GM19193 (cell line): ENCODE results near the gene CAPZA1.
A peak's percentile ranks its signal among the peaks of the same experiment; 100 is the strongest.

Source experiments
- POLR2A ChIP-seq: IDR thresholded peaks from 4 replicates; pipeline ENCODE4 v1.6.1; 2011; ENCODE audit not compliant: insufficient read depth, insufficient read length; ENCODE audit errors: extremely low read depth

CAPZA1 gene

GRCh38 chr1:112665857-112666256 lies 46.2 kb downstream of the CAPZA1 start:
- no peak for TF ChIP-seq POLR2A

GRCh38 chr1:112666946-112667345 lies 47.3 kb downstream of the CAPZA1 start:
- TF ChIP-seq POLR2A = no peak

GRCh38 chr1:112672009-112672408 lies 52.4 kb downstream of the CAPZA1 start:
- no peak for TF ChIP-seq POLR2A

- no peak for TF ChIP-seq POLR2A
Observed at GRCh38 chr1:112672842-112673241, 53.2 kb downstream of the CAPZA1 start.

GRCh38 chr1:112673592-112674439 lies 54.2 kb downstream of the CAPZA1 start:
- no peak for TF ChIP-seq POLR2A

GRCh38 chr1:112674440-112674985 lies 54.9 kb downstream of the CAPZA1 start, which contains the start of gene MOV10:
TSS of gene MOV10 (plus strand) at chr1:112674659. CDS start at chr1:112674913, 254 bp downstream.
- TF ChIP-seq POLR2A = peak; percentile 43

GRCh38 chr1:112674986-112675727 lies 55.5 kb downstream of the CAPZA1 start:
- no peak for TF ChIP-seq POLR2A

GRCh38 chr1:112675728-112676381 lies 56.2 kb downstream of the CAPZA1 start:
- no peak for TF ChIP-seq POLR2A

- TF ChIP-seq POLR2A = no peak
Observed at GRCh38 chr1:112676543-112676942, 56.9 kb downstream of the CAPZA1 start.

GRCh38 chr1:112677501-112677900 lies 57.9 kb downstream of the CAPZA1 start:
- no peak for TF ChIP-seq POLR2A

- TF ChIP-seq POLR2A = no peak
Observed at GRCh38 chr1:112678605-112679004, 59.0 kb downstream of the CAPZA1 start.

- TF ChIP-seq POLR2A = no peak
Observed at GRCh38 chr1:112685913-112686312, 66.3 kb downstream of the CAPZA1 start.

GRCh38 chr1:112686417-112686816 lies 66.8 kb downstream of the CAPZA1 start:
- TF ChIP-seq POLR2A = no peak

- TF ChIP-seq POLR2A = no peak
Observed at GRCh38 chr1:112686835-112687234, 67.2 kb downstream of the CAPZA1 start.

- TF ChIP-seq POLR2A = no peak
Observed at GRCh38 chr1:112687361-112687760, 67.7 kb downstream of the CAPZA1 start.
